ENCODE measurements around the gene TUBGCP6.
A peak's percentile ranks its signal among the peaks of the same experiment; 100 is the strongest.

TUBGCP6 gene

DNA sequence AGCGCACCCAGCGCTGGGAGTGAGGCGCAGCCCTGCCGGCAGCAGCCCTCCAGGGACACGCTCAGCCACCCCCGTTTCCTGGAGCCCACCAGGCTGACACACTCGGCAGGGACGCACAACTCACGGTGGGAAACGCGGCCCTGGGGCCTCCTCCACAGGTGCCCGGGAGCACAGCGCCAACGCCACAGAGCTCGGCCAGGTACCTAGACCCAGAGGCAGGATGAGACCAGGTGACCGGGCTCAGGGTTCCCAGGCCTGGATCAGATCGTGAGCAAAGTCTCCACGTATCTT lies 18.0 kb downstream of the TUBGCP6 start:
- DNase-seq (ENCODE audit: low read depth in 2 of 2), result no peak

DNA sequence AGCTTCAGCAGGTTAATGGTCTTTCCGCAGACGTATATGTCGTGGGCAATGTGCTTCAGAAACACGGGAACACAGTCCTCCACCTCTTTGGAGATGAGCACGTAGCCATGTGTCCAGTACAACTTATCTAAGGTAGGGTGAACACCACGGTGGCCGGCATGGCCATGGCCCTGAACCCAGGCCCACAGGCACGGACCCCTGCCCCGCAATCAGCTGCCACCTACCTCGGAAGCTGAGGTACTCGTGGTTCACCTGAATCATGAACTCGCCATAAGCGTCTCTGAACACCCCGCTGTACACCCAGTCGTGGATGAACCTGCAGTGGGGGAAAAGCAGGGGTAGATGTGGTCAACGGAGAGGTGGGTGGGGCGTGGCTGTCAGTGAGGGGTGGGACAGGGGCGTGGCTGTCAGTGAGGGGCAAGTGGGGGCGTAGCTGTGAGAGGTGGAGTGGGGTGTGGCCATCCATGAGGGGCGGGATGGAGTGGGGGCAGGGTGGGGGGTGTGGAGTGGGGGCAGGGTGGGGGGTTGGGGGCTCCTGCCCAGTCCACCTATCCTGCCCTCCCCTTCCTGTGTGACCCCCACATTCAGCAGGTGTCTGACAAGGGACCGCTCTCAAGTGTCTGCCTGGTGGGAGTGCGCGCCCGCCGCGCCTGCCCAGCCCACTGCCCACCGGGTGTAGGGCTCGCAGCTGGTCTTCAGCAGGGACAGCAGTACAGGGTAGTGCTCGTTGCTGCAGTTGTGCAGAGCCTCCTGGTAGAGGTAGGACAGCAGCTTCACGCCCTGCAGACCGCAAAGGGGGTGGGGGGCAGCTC lies 18.6 kb downstream of the TUBGCP6 start:
- no peak for DNase-seq (ENCODE audit: low read depth in 2 of 2)

DNA sequence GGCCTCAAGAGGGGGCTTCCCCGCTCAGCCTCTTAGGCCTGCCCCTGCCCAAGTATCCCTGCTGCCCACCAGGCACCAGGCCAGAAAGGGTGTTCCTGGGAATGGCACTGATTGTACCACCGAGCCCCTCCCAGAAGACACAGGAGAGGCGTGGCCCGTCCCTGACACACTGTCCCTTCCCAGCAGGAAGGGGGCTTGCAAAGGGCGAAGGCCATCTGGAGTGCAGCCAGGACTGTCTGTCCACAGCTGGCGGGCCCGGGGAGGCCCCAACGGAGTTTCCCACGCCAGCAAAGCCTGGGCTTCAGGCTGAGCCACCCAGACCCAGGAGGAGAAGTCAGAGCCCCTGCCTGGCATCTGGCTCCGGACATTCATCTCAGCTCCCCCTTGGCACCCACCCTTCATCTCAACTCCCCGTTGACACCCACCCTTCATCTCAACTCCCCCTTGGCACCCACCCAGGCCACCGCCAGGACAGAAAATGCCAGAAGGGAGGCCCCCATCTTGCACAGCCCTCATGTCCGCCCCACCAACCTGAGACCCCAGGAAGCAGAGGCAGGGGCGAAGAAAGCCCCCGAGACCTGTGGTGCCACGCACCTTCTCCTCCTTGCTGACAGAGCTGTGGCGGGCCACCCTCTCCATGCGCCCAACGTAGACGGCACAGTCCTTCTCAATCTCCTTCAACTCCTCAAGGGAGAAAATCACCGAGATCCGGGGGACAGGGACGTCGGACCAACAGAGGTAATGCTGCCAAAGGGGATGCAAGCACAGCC lies 19.4 kb downstream of the TUBGCP6 start:
- DNase-seq (ENCODE audit: low read depth in 2 of 2), result no peak

DNA sequence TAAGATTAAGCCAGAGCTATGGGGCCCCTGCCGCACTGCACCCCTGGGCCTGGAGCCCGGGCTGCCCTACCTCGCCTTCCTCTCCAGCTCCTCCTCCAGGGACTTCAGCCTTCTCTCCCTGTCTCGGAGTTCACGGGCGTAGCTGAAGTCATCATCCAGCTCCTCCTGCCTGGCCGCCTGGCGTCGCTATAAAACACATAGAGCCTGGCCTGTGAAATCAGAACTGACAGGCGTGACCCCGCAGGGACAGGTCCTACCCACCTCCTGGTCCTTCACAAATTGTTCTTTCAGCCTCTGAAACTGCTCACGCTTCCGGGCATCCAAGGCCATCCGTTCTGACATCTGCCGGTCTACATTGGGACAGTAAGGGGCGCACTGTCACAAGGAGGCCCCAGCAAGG lies 20.8 kb downstream of the TUBGCP6 start:
- DNase-seq (ENCODE audit: low read depth in 2 of 2), result no peak

DNA sequence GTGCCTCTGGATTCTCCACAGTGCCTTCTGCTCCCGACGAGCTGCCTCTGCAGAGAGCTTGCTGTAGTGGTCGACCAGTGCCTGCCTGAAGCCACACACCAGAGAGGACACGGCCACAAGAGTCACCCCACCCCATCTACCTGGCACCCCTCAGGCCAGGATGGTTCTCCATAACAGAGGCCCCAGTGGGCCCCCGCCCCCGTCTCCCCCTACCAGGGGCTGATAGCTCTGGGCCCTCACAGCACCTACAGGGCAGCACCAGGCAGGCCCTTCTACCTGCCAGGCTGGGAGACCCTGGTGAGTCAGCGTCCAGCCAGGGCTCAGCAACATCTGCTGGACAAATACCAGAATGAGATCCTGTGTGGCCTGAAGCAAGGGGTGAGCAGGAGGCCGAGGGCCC lies 22.3 kb downstream of the TUBGCP6 start:
- no peak for DNase-seq (ENCODE audit: low read depth in 2 of 2)

DNA sequence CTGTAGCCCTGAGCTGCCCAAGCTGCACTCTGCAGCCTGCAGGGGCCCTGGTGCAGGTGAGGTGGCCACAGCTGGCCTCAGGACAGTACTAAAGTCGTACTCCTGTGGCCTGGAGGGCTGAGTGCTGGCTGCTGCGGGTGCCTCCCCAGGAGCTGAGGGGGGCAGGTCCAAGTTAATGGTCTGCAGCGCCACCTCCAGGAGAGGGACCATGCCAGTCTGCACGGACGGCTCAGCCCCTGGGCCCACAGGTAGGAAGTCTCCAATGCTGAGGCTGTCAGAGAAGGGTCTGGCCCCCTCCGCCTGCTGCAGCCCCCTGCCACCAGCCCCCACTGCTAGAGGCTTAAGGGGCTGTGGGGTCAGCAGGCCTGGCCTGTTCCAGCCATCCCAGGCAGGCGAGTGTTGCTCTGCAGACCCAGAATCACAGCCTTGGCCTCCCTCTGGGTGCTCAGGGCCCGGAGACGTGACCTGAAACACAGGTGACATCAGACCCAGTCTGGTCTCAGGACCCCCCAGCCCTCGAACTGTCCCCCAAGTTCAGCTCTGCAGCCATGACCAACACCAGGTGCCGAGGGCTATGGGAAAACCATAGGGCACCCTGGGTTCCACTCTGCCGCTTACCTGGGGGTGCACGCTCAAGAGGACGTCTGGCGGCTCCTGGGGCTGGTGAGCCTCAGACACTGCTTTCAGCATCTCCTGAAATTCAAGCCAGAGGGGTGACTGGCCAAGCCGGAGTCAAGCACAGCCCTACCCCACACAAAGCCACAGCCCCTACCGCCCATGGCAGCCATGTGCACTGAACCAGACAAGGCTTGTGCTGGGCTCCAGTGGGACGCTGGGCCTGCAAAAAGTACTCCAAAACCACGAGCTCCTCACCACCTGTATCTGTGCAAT lies 23.2 kb downstream of the TUBGCP6 start:
- DNase-seq (ENCODE audit: low read depth in 2 of 2), result no peak

- no peak for DNase-seq (ENCODE audit: low read depth in 2 of 2)
These were observed 24.0 kb downstream of the TUBGCP6 start for GRCh38 chr22:50220603-50221409.

DNA sequence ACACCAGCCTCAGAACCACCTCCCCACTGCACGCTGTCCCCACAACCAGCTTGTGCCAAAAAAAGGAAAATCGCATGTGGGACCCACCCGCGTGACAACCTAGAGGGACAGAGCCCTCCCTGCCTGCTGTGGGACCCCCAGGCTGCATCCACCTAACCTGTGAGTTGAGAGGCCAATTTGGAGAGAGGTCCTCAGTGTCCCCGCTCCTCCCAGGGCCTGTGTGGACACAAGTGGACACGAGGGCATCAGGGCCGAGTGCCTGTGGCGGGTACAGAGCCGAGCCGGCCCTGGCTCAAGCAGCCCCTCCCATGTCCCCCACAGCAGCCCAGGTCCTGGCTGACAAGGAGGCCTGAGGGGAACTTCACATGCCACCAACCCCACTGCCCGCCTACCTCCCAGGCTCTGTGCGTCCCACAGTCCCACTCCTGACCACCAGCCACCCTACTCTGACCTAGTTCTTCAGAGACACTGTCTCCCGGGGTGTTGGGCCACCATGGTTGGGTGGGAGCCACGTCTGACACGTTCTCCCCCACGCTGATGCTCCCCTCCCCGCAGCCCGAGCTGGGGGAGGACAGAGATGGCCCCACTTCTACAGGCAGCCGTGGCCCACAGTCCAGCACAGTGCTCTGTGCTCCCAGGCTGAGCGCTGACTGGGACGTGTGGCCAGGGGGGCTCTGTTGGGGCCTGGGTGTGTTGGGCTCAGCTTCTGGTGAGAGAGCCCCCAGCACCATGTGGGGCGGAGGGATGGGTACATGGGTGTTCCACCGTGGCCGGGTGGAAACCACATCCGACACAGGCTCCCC lies 24.8 kb downstream of the TUBGCP6 start:
- DNase-seq (ENCODE audit: low read depth in 2 of 2), result no peak

DNA sequence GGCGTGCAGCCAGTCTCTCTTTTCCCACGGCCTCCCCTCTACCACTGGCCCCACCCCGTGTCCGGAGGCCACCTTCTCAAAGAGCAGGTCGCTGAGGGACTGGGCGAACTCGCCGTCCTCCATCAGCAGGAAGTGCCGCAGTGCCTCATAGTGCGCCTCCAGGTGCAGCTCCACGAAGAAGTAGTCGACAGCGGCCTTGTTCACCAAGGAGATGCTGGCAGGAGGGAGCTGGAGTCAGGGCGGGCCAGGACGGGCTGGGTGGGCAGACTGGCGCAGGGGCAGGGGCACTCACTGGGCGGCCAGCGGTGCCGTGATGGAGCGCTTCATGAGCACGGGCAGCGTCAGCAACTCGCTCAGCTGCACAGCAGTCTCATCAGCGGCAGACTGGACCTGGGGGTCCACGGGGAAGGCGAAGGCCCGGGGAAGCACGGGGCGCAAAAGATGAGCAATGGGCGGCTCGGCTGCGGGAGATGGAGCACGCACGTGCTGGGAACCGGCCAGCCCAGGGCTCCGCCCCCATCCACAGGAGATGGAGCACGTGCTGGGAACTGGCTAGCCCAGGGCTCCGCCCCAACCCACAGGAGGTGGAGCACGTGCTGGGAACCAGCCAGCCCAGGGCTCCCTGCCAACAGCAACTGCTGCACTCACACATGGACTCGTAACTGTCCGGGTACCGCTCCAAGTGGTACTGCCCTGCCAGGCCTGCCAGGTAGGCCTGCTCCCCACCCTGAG lies 25.7 kb downstream of the TUBGCP6 start:
- DNase-seq (ENCODE audit: low read depth in 2 of 2), result peak; percentile 42 to 47

DNA sequence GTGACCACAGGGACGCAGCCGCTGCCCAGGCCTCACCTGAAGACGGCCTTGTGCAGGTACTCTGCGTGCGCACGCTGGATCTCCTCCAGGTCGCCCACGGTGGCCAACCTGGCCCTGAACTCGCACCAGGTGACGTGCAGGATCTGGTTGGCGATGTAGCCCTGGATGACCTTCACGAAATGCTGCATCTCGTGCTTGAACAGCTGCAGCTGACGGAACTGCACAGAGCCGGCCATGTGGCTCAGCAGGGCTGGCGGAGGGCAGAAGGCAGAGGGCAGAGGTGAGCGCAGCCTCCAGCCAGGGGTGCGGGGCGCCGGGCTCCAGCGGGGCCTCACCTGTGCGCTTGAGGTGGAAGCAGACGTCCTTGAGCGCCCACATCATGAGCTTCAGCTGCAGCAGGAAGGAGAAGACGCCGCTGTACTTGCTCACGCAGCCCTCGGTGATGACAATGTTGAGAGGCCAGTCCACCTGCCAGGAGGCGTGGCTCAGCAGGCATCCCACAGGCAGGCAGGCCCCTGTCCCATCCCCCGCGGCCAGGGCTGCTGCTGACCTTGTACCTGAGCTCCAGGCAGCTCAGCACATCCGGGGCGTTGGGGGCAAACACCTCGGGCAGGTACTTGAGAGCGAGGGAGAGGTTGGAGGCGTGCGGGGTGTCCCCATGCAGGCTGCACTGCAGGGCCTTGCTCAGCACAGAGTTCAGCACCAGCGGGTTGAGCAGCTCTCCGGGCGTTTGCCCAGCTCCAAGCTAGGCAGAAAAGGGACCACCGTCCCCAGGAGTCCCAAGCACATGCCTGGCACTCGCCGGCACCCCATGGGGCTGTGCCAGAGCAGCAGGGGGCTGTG lies 26.4 kb downstream of the TUBGCP6 start:
- no peak for DNase-seq (ENCODE audit: low read depth in 2 of 2)

DNA sequence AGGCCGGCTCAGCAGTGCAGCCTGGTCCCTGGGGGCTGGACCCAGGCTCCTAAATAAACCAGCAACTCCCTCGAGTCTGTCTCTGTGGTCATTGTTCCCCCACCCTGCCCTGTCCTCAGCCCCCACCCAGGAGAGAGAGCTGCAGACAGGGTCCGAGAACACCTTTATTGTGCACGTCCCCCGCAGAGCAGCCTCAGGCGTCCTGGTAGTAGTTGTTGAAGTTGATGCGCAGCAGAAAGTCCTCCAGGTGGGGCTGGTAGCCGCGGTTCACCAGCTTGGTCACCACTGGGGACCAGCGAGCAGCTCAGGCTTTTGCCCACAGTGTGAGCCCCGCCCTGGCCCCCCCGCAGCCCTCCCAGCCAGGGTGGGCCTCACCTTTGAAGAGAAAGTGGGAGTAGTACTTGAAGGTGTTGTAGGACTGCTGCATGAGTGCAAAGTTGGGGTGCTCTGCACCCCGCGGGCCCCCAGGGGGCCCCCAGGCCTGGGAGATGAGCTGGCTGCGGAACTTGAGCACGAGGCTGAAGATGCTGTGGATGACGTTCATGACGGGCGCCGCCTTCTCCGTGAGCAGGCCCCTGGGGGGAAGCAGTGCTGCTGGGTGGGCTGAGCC lies 27.2 kb downstream of the TUBGCP6 start:
- no peak for DNase-seq (ENCODE audit: low read depth in 2 of 2)

DNA sequence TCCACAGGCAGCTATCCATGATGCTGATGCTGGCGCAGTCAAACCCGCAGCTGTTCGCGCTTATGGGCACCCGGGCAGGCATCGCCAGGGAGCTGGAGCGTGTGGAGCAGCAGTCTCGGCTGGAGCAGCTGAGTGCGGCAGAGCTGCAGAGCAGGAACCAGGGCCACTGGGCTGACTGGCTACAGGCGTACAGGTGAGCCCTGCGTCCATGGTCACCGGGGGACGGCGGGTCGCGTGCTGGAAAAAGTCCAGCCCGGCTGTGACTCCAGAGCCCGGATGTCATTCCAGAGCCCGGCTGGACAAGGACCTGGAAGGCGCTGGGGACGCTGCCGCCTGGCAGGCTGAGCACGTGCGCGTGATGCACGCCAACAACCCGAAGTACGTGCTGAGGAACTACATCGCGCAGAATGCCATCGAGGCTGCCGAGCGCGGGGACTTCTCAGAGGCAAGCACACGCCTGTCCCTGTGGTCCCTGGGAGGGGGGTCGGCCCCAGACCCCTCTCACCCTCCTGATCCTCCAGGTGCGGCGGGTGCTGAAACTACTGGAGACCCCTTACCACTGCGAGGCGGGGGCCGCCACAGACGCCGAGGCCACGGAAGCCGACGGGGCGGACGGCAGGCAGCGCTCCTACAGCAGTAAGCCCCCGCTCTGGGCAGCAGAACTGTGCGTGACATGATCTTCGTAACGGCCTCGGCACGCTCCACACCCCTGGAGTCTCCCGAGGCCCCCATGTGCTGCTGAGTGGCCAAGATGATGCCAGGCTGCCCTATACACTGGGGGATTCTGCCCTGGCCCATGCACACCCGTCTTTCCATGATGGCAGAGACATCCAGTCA lies 27.9 kb downstream of the TUBGCP6 start:
- DNase-seq (ENCODE audit: low read depth in 2 of 2), result no peak

- DNase-seq (ENCODE audit: low read depth in 2 of 2), result no peak
These were observed 28.7 kb downstream of the TUBGCP6 start for GRCh38 chr22:50216055-50216683.

GRCh38 chr22:50215297-50216054 lies 29.3 kb downstream of the TUBGCP6 start:
- DNase-seq (ENCODE audit: low read depth in 2 of 2), result no peak

- no peak for DNase-seq (ENCODE audit: low read depth in 2 of 2)
These were observed 31.6 kb downstream of the TUBGCP6 start for GRCh38 chr22:50213263-50213662.

DNA sequence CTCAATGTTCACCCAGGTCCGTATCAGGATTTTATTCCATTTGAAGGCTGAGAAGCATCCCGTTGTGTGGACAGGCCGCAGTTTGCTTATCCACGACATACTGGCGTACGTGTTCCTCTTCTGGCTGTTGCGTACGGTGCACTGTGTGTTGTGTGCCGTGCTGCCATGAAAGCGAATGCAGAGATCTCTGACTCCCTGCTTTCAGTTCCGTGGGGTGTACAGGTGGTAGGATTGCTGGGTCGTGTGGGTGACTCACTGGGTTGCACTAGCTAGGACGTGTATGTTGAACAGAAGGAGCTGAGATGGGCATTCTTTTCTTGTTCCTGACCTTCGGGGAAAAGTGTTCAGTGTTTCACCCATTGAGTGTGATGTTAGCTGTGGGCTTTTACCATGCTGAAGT lies 33.7 kb downstream of the TUBGCP6 start:
- no peak for DNase-seq (ENCODE audit: low read depth in 2 of 2)
